GM23248 (cell line): Measurements from ENCODE around the gene PRKCQ.

ENCODE experiments used
- EZH2 ChIP-seq: fragments of 200-600 bp; sonication (generic); IDR thresholded peaks from 2 replicates; pipeline ENCODE4 v1.6.1; 2018; ENCODE audit warnings: antibody characterized with exemption, mild to moderate bottlenecking; ENCODE audit not compliant: insufficient read depth, poor library complexity, severe bottlenecking
- EZH2phosphoT487 ChIP-seq: fragments of 200-600 bp; sonication (generic); IDR thresholded peaks from 2 replicates; pipeline ENCODE4 v1.6.1; 2018; ENCODE audit warnings: antibody characterized with exemption, moderate library complexity, mild to moderate bottlenecking, low read depth; ENCODE audit not compliant: insufficient read depth

DNA sequence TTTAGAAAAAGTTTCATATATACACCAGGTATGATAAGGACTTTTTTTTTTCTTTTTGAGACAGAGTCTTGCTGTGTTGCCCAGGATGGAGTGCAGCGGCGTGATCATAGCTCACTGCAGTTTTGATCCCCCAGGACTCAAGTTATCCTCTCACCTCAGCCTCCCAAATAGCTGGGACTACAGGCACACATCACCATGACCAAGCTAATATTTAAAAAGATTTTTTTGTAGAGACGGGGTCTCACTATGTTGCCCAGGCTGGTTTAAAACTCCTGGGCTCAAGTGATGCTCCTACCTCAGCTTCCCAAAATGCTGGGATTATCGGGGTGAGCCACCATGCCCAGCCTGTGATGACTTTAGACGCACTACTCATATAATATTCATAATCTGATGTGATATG is 2.2 kb upstream of the PRKCQ start:
- no peak for TF ChIP-seq EZH2
- no peak for TF ChIP-seq EZH2phosphoT487
